NB4 (cell line): Measurements from ENCODE around the gene COQ4.

Experiments
- CTCF ChIP-seq: IDR thresholded peaks from one replicate; pipeline ENCODE4 v1.5.1; 2012; ENCODE audit warnings: low read depth, low read length
- MAX ChIP-seq: IDR thresholded peaks from 2 replicates; pipeline ENCODE4 v1.6.1; 2011; ENCODE audit warnings: low read depth, low read length
- POLR2A ChIP-seq: IDR thresholded peaks from 2 replicates; pipeline ENCODE4 v1.6.1; 2011; ENCODE audit warnings: mild to moderate bottlenecking; ENCODE audit not compliant: insufficient read length; ENCODE audit errors: extremely low read depth

- TF ChIP-seq CTCF (no peak), POLR2A (no peak), MAX (no peak)
Measured at GRCh38 chr9:128282500-128282899, 40.1 kb upstream of the COQ4 start.
